Measurements from ENCODE around the gene TRAF3.
"Not testable (repeated sequence)": the region's sequence is repeated elsewhere in the genome, so short reads cannot be mapped to it uniquely, and the experiment has no call there.

The TRAF3 gene

GRCh38 chr14:102868956-102869547, 91.8 kb downstream of the TRAF3 start:
- DNase-seq: no peak

- no peak for DNase-seq
These were observed 93.0 kb downstream of the TRAF3 start for GRCh38 chr14:102870246-102870645.

- DNase-seq: no peak
These were observed 94.0 kb downstream of the TRAF3 start for GRCh38 chr14:102870994-102871831.

- DNase-seq: no peak
These were observed 94.8 kb downstream of the TRAF3 start for GRCh38 chr14:102872020-102872419.

GRCh38 chr14:102873131-102873530, 95.9 kb downstream of the TRAF3 start:
- DNase-seq: no peak

GRCh38 chr14:102873546-102874061, 96.4 kb downstream of the TRAF3 start:
- no peak for DNase-seq

GRCh38 chr14:102875652-102876051, 98.4 kb downstream of the TRAF3 start:
- DNase-seq: peak; percentile 10

GRCh38 chr14:102877511-102877910, 100.3 kb downstream of the TRAF3 start:
- not testable (repeated sequence) for DNase-seq

- no peak for DNase-seq
These were observed 101.1 kb downstream of the TRAF3 start for GRCh38 chr14:102878174-102878969.

GRCh38 chr14:102878970-102879460, 101.8 kb downstream of the TRAF3 start:
- no peak for DNase-seq

- DNase-seq: no peak
These were observed 105.1 kb downstream of the TRAF3 start for GRCh38 chr14:102882226-102882906.

GRCh38 chr14:102883089-102883541, 105.9 kb downstream of the TRAF3 start:
- no peak for DNase-seq

GRCh38 chr14:102883554-102883953, 106.3 kb downstream of the TRAF3 start:
- no peak for DNase-seq

GRCh38 chr14:102885737-102886447, 108.6 kb downstream of the TRAF3 start:
- no peak for DNase-seq

- no peak for DNase-seq
These were observed 111.5 kb downstream of the TRAF3 start for GRCh38 chr14:102888748-102889147.

GRCh38 chr14:102889615-102890014, 112.4 kb downstream of the TRAF3 start:
- DNase-seq: no peak

GRCh38 chr14:102891111-102891510, 113.9 kb downstream of the TRAF3 start:
- no peak for DNase-seq

GRCh38 chr14:102891556-102891955, 114.3 kb downstream of the TRAF3 start:
- DNase-seq: no peak

GRCh38 chr14:102892651-102893050, 115.4 kb downstream of the TRAF3 start:
- DNase-seq: no peak

- DNase-seq: no peak
These were observed 116.2 kb downstream of the TRAF3 start for GRCh38 chr14:102893452-102893851.

- not testable (repeated sequence) for DNase-seq
These were observed 119.5 kb downstream of the TRAF3 start for GRCh38 chr14:102896735-102897134.

All from NCI-H2029 treated with DMSO at 0.1 percent for 48 hours (cell line).